GM18868 (cell line): ENCODE data around the gene PLVAP.

Experiments
- ATAC-seq: cut with Tn5 transposase; IDR thresholded peaks from one replicate; pipeline ENCODE4 v1.9.1; 2021; ENCODE audit warnings: mild to moderate bottlenecking, moderate library complexity; ENCODE audit not compliant: unreplicated experiment

Gene PLVAP

GRCh38 chr19:17324357-17325114 is 52.6 kb downstream of the PLVAP start:
- ATAC-seq, result no peak

- ATAC-seq, result no peak
Observed at GRCh38 chr19:17323964-17324332, 53.2 kb downstream of the PLVAP start.

- no peak for ATAC-seq
Observed at GRCh38 chr19:17323300-17323963, 53.7 kb downstream of the PLVAP start.

GRCh38 chr19:17322854-17323253 is 54.3 kb downstream of the PLVAP start:
- ATAC-seq, result no peak

GRCh38 chr19:17321655-17322489 is 55.3 kb downstream of the PLVAP start:
- ATAC-seq, result no peak

GRCh38 chr19:17320435-17320834 is 56.7 kb downstream of the PLVAP start:
- no peak for ATAC-seq

GRCh38 chr19:17319473-17320238 is 57.5 kb downstream of the PLVAP start:
- ATAC-seq, result no peak

GRCh38 chr19:17318966-17319365 is 58.2 kb downstream of the PLVAP start:
- no peak for ATAC-seq

- ATAC-seq, result no peak
Observed at GRCh38 chr19:17314007-17314593, 63.0 kb downstream of the PLVAP start.

GRCh38 chr19:17312189-17313113 is 64.7 kb downstream of the PLVAP start:
- ATAC-seq, result no peak

GRCh38 chr19:17311455-17312188 is 65.5 kb downstream of the PLVAP start:
- no peak for ATAC-seq

- no peak for ATAC-seq
Observed at GRCh38 chr19:17309965-17310461, 67.1 kb downstream of the PLVAP start.

GRCh38 chr19:17309198-17309964 is 67.8 kb downstream of the PLVAP start, which contains the start of gene DDA1:
Gene DDA1, plus strand, starts transcription at chr19:17309563. Its CDS starts 92 bp downstream, at chr19:17309655.
- ATAC-seq, result peak; percentile 63

GRCh38 chr19:17307876-17308377 is 69.2 kb downstream of the PLVAP start:
- ATAC-seq, result no peak

GRCh38 chr19:17306285-17306714 is 70.8 kb downstream of the PLVAP start:
- no peak for ATAC-seq

GRCh38 chr19:17305517-17306284 is 71.4 kb downstream of the PLVAP start, which contains the start of gene MRPL34:
Gene MRPL34, plus strand, starts transcription at chr19:17305872. Its CDS starts 21 bp downstream, at chr19:17305893.
- ATAC-seq, result peak; percentile 64

GRCh38 chr19:17305216-17305516 is 72.0 kb downstream of the PLVAP start:
- ATAC-seq, result no peak
